Measurements from ENCODE around the gene PTPRF.

- TF ChIP-seq POLR2AphosphoS5 (IDR thresholded peaks at IDR 0.05) (no peak), CTCF (IDR thresholded peaks at IDR 0.05) (no peak), EP300 (IDR thresholded peaks at IDR 0.05) (no peak), POLR2A (IDR thresholded peaks at IDR 0.05; ENCODE audit: low read depth) (no peak)
Measured at GRCh38 chr1:43509007-43509739, 21.5 kb upstream of the PTPRF start.
